ENCODE measurements around the gene PHACTR4.

PHACTR4 gene

DNA sequence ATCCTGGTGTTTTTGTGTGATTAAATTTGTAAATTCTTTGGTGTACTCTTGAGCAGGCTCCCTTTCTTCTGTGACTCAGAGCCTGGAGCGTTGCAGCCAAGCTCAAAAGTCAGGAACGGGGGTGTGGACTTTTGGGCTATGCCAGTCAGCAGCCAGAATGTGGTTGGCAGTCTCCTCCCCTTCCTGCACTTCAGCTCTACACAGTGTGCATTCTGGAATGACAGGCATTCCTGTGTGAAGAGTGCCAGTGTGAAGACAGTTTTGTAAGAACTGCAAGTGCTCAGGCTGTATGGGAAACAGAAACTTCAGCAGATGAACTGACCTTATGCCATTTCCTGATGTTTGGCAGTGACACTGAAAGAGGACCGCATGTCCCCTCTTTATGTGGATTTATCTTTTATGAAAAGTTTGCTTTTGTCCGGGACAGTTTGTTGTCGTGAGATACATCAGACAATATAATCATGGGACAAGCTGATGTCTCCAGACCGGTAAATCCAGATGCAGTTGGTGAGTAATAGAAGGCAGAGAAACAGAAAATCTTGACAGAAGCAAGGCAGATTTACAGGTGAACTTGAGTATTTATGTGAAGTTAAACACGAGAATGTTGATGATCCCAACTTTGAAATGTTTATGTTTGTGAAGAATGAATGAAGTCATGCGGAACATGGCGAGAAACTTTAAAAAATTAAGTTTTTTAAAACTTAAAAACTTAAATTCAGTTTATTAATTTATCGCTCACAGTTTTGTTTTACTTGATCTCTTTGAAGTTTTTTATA lies 68.6 kb downstream of the PHACTR4 start:
- no peak overlapping the region for H3K4me3 ChIP-seq (ENCODE audit: insufficient read depth, low read length, poor library complexity, severe bottlenecking)
- H3F3A ChIP-seq (ENCODE audit: insufficient read depth), result peaks cover 11% of the 10 kb centered on the region
- H3K4me2 ChIP-seq (ENCODE audit: low read depth, low read length, poor library complexity, severe bottlenecking), result no peak overlapping the region
- H3K9ac ChIP-seq (ENCODE audit: low read length), result no peak overlapping the region
- no peaks in the 10 kb centered on the region for H3K27me3 ChIP-seq (ENCODE audit: low read length)
- no peaks in the 10 kb centered on the region for H4K20me1 ChIP-seq (ENCODE audit: low read depth, low read length)
- no peak overlapping the region for H2AFZ ChIP-seq (ENCODE audit: low read depth, low read length, severe bottlenecking)
- no peaks in the 10 kb centered on the region for H3K79me2 ChIP-seq (ENCODE audit: insufficient read depth, low read length)
- H3K36me3 ChIP-seq (ENCODE audit: low read length), result no peaks in the 10 kb centered on the region; the same call in 1 of the 2 replicates
- no peaks in the 10 kb centered on the region for H3K9me3 ChIP-seq (ENCODE audit: insufficient read depth, low read length)
- H3K9me2 ChIP-seq (replicated peaks; ENCODE audit: insufficient read depth, low read length), result no peaks in the 10 kb centered on the region
- TF ChIP-seq, protein P1, sequence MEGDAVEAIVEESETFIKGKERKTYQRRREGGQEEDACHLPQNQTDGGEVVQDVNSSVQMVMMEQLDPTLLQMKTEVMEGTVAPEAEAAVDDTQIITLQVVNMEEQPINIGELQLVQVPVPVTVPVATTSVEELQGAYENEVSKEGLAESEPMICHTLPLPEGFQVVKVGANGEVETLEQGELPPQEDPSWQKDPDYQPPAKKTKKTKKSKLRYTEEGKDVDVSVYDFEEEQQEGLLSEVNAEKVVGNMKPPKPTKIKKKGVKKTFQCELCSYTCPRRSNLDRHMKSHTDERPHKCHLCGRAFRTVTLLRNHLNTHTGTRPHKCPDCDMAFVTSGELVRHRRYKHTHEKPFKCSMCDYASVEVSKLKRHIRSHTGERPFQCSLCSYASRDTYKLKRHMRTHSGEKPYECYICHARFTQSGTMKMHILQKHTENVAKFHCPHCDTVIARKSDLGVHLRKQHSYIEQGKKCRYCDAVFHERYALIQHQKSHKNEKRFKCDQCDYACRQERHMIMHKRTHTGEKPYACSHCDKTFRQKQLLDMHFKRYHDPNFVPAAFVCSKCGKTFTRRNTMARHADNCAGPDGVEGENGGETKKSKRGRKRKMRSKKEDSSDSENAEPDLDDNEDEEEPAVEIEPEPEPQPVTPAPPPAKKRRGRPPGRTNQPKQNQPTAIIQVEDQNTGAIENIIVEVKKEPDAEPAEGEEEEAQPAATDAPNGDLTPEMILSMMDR (IDR thresholded peaks at IDR 0.05; ENCODE audit: insufficient read depth, low read length, poor library complexity, severe bottlenecking), result no peak
- TF ChIP-seq EZH2phosphoT487 (conservative IDR thresholded peaks at IDR 0.05; ENCODE audit: low read length), result no peak
- H3K27ac ChIP-seq (ENCODE audit: low read depth, low read length), result no peak overlapping the region

DNA sequence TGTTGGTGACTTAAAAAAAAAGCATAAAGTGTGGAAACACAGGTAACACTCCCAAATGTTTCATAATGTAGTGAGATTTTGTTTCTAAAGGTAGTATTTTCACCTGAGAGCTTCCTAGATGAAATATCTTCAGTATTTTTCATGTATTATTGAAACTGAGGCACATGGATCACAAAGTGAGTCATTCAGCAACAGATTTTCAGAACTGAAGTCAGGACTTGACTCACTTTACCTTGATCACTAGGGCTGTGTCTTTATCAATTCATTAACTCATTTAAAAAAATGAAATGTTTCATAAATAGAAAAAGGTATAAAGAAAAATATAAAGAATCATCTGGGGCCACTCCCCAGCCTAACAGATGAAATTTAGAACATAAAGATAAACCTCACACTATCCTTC lies 69.8 kb downstream of the PHACTR4 start:
- no peaks in the 10 kb centered on the region for H3K79me2 ChIP-seq (ENCODE audit: insufficient read depth, low read length)
- H3K4me3 ChIP-seq (ENCODE audit: insufficient read depth, low read length, poor library complexity, severe bottlenecking), result no peak overlapping the region
- no peak overlapping the region for H3K4me2 ChIP-seq (ENCODE audit: low read depth, low read length, poor library complexity, severe bottlenecking)
- H2AFZ ChIP-seq (ENCODE audit: low read depth, low read length, severe bottlenecking), result no peak overlapping the region
- H3K9ac ChIP-seq (ENCODE audit: low read length), result no peak overlapping the region
- H3K27me3 ChIP-seq (ENCODE audit: low read length), result no peaks in the 10 kb centered on the region
- TF ChIP-seq, protein P1 (IDR thresholded peaks at IDR 0.05; ENCODE audit: insufficient read depth, low read length, poor library complexity, severe bottlenecking), result no peak
- no peak for TF ChIP-seq EZH2phosphoT487 (conservative IDR thresholded peaks at IDR 0.05; ENCODE audit: low read length)
- H3F3A ChIP-seq (ENCODE audit: insufficient read depth), result peaks cover 11% of the 10 kb centered on the region
- H3K9me3 ChIP-seq (ENCODE audit: insufficient read depth, low read length), result no peaks in the 10 kb centered on the region
- H3K27ac ChIP-seq (ENCODE audit: low read depth, low read length), result no peak overlapping the region
- no peaks in the 10 kb centered on the region for H3K9me2 ChIP-seq (replicated peaks; ENCODE audit: insufficient read depth, low read length)
- H3K36me3 ChIP-seq (ENCODE audit: low read length), result no peaks in the 10 kb centered on the region; the same call in 1 of the 2 replicates
- H4K20me1 ChIP-seq (ENCODE audit: low read depth, low read length), result no peaks in the 10 kb centered on the region

DNA sequence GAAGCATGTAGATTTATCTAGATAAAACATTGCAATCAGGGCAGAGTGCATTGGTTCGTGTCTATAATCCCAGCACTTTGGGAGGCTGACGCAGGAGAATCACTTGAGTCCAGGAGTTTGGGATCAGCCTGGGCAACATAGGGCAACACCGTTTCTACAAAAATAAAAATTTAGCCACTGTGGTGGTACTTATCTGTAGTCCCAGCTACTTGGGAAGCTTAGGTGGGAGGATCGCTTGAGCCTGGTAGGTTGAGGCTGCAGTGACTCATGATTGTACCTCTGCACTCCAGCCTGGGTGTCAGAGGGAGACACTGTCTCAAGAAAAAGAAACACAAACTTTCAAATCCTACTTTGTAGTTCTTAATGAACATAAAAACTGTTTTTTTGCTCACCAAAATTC lies 72.1 kb downstream of the PHACTR4 start:
- H3K9ac ChIP-seq (ENCODE audit: low read length), result no peak overlapping the region
- peaks cover 6% of the 10 kb centered on the region for H3F3A ChIP-seq (ENCODE audit: insufficient read depth)
- TF ChIP-seq, protein P1 (IDR thresholded peaks at IDR 0.05; ENCODE audit: insufficient read depth, low read length, poor library complexity, severe bottlenecking), result no peak
- TF ChIP-seq EZH2phosphoT487 (conservative IDR thresholded peaks at IDR 0.05; ENCODE audit: low read length), result no peak
- no peaks in the 10 kb centered on the region; the same call in 1 of the 2 replicates for H3K36me3 ChIP-seq (ENCODE audit: low read length)
- H3K4me2 ChIP-seq (ENCODE audit: low read depth, low read length, poor library complexity, severe bottlenecking), result no peak overlapping the region
- no peaks in the 10 kb centered on the region for H4K20me1 ChIP-seq (ENCODE audit: low read depth, low read length)
- no peaks in the 10 kb centered on the region for H3K9me2 ChIP-seq (replicated peaks; ENCODE audit: insufficient read depth, low read length)
- H3K9me3 ChIP-seq (ENCODE audit: insufficient read depth, low read length), result no peaks in the 10 kb centered on the region
- H3K27me3 ChIP-seq (ENCODE audit: low read length), result no peaks in the 10 kb centered on the region
- no peak overlapping the region for H3K4me3 ChIP-seq (ENCODE audit: insufficient read depth, low read length, poor library complexity, severe bottlenecking)
- no peak overlapping the region for H2AFZ ChIP-seq (ENCODE audit: low read depth, low read length, severe bottlenecking)
- no peak overlapping the region for H3K27ac ChIP-seq (ENCODE audit: low read depth, low read length)
- no peaks in the 10 kb centered on the region for H3K79me2 ChIP-seq (ENCODE audit: insufficient read depth, low read length)

All from SU-DHL-6 (cell line).